Measurements from ENCODE around the gene NDUFS6.
"Not testable (repeated sequence)": the region's sequence is repeated elsewhere in the genome, so short reads cannot be mapped to it uniquely, and the experiment has no call there.

NDUFS6 gene

GRCh38 chr5:1833264-1834021 lies 32.2 kb downstream of the NDUFS6 start:
- DNase-seq (ENCODE audit: low read depth, low spot score): no peak

GRCh38 chr5:1834022-1834551 lies 32.9 kb downstream of the NDUFS6 start:
- no peak for DNase-seq (ENCODE audit: low read depth, low spot score)

- no peak for DNase-seq (ENCODE audit: low read depth, low spot score)
Measured at GRCh38 chr5:1834721-1835429, 33.7 kb downstream of the NDUFS6 start.

GRCh38 chr5:1835431-1835830 lies 34.2 kb downstream of the NDUFS6 start:
- DNase-seq (ENCODE audit: low read depth, low spot score): no peak

- no peak for DNase-seq (ENCODE audit: low read depth, low spot score)
Measured at GRCh38 chr5:1836176-1836890, 35.1 kb downstream of the NDUFS6 start.

GRCh38 chr5:1836891-1837880 lies 36.0 kb downstream of the NDUFS6 start:
- DNase-seq (ENCODE audit: low read depth, low spot score): no peak

- no peak for DNase-seq (ENCODE audit: low read depth, low spot score)
Measured at GRCh38 chr5:1838013-1838412, 36.8 kb downstream of the NDUFS6 start.

GRCh38 chr5:1840071-1840547 lies 38.9 kb downstream of the NDUFS6 start:
- no peak for DNase-seq (ENCODE audit: low read depth, low spot score)

GRCh38 chr5:1840741-1841521 lies 39.7 kb downstream of the NDUFS6 start:
- DNase-seq (ENCODE audit: low read depth, low spot score): no peak

- DNase-seq (ENCODE audit: low read depth, low spot score): no peak
Measured at GRCh38 chr5:1842004-1842819, 41.0 kb downstream of the NDUFS6 start.

GRCh38 chr5:1843761-1844160 lies 42.6 kb downstream of the NDUFS6 start:
- not testable (repeated sequence) for DNase-seq (ENCODE audit: low read depth, low spot score)

GRCh38 chr5:1844708-1845436 lies 43.7 kb downstream of the NDUFS6 start:
- DNase-seq (ENCODE audit: low read depth, low spot score): no peak

- no peak for DNase-seq (ENCODE audit: low read depth, low spot score)
Measured at GRCh38 chr5:1845696-1846095, 44.5 kb downstream of the NDUFS6 start.

- DNase-seq (ENCODE audit: low read depth, low spot score): no peak
Measured at GRCh38 chr5:1846583-1846982, 45.4 kb downstream of the NDUFS6 start.

GRCh38 chr5:1847056-1847455 lies 45.8 kb downstream of the NDUFS6 start:
- no peak for DNase-seq (ENCODE audit: low read depth, low spot score)

- DNase-seq (ENCODE audit: low read depth, low spot score): no peak
Measured at GRCh38 chr5:1847611-1848010, 46.4 kb downstream of the NDUFS6 start.

- DNase-seq (ENCODE audit: low read depth, low spot score): no peak
Measured at GRCh38 chr5:1850324-1851154, 49.3 kb downstream of the NDUFS6 start.
